ENCODE data around the gene KLRG1.

KLRG1 gene

GRCh38 chr12:8956073-8956472 lies 33.3 kb upstream of the KLRG1 start:
- no peak for TF ChIP-seq CTCF (IDR thresholded peaks at IDR 0.05; ENCODE audit: insufficient read depth, low read length, missing control alignments)
- no peak overlapping the region for H3K4me3 ChIP-seq (ENCODE audit: low read depth, low read length)
- ChIA-PET POLR2A (no interaction called here), CTCF (no interaction called here)
- DNase-seq (ENCODE audit: low read depth, low spot score), result no peak

- no peak overlapping the region for H3K4me3 ChIP-seq (ENCODE audit: low read depth, low read length)
- ChIA-PET POLR2A (no interaction called here), CTCF (no interaction called here)
- DNase-seq (ENCODE audit: low read depth, low spot score), result no peak
- TF ChIP-seq CTCF (IDR thresholded peaks at IDR 0.05; ENCODE audit: insufficient read depth, low read length, missing control alignments), result no peak
Observed at GRCh38 chr12:8956772-8957171, 32.6 kb upstream of the KLRG1 start.

GRCh38 chr12:8957561-8957960 lies 31.8 kb upstream of the KLRG1 start:
- H3K4me3 ChIP-seq (ENCODE audit: low read depth, low read length), result no peak overlapping the region
- ChIA-PET CTCF (interaction anchor here (0.6 kb wide), 1 partner anchor 13 kb away, joined by 3 read pairs; no protein-coding TSS in a partner anchor), POLR2A (interaction anchor here (1.0 kb wide), 1 partner anchor 8 kb away, joined by 3 read pairs; no protein-coding TSS in a partner anchor)
- DNase-seq (ENCODE audit: low read depth, low spot score), result no peak
- TF ChIP-seq CTCF (IDR thresholded peaks at IDR 0.05; ENCODE audit: insufficient read depth, low read length, missing control alignments), result no peak

- CTCF ChIA-PET, result interaction anchor here (0.6 to 1.1 kb wide), 2 partner anchors 13 to 68 kb away, joined by 3 read pairs; no protein-coding TSS in a partner anchor
- POLR2A ChIA-PET, result interaction anchor here (1.0 kb wide), 1 partner anchor 8 kb away, joined by 3 read pairs; no protein-coding TSS in a partner anchor
- no peak for DNase-seq (ENCODE audit: low read depth, low spot score)
- H3K4me3 ChIP-seq (ENCODE audit: low read depth, low read length), result no peak overlapping the region
- TF ChIP-seq CTCF (IDR thresholded peaks at IDR 0.05; ENCODE audit: insufficient read depth, low read length, missing control alignments), result no peak
Observed at GRCh38 chr12:8958066-8958465, 31.3 kb upstream of the KLRG1 start.

GRCh38 chr12:8960176-8960575 lies 29.2 kb upstream of the KLRG1 start:
- CTCF ChIA-PET, result interaction anchor here (1.3 kb wide), 1 partner anchor 11 kb away, joined by 5 read pairs; the partner anchor contains the start of gene M6PR
- no peak for DNase-seq (ENCODE audit: low read depth, low spot score)
- no peak for TF ChIP-seq CTCF (IDR thresholded peaks at IDR 0.05; ENCODE audit: insufficient read depth, low read length, missing control alignments)
- POLR2A ChIA-PET, result no interaction called here
- no peak overlapping the region for H3K4me3 ChIP-seq (ENCODE audit: low read depth, low read length)

- no peak for TF ChIP-seq CTCF (IDR thresholded peaks at IDR 0.05; ENCODE audit: insufficient read depth, low read length, missing control alignments)
- H3K4me3 ChIP-seq (ENCODE audit: low read depth, low read length), result no peak overlapping the region
- no peak for DNase-seq (ENCODE audit: low read depth, low spot score)
- ChIA-PET POLR2A (no interaction called here), CTCF (no interaction called here)
Observed at GRCh38 chr12:8968761-8969160, 20.6 kb upstream of the KLRG1 start.

Measured in AG04449 (cell line).